Activated CD8-positive, alpha-beta memory T cell treated with anti-CD3 and anti-CD28 coated beads, Interleukin-2, amount 50 U/mL, for 4 hours (primary cell): ENCODE results near the gene AGRN.

Experiments
- DNase-seq: peaks from one replicate; pipeline ENCODE4 v3.0.0-alpha.2; 2020

AGRN gene

GRCh38 chr1:1039145-1039910 is 19.4 kb downstream of the AGRN start:
- no peak for DNase-seq

- peak; percentile 75 for DNase-seq
Observed at GRCh38 chr1:1040004-1040991, 20.4 kb downstream of the AGRN start.

- DNase-seq, result no peak
Observed at GRCh38 chr1:1041092-1041523, 21.2 kb downstream of the AGRN start.

- DNase-seq, result no peak
Observed at GRCh38 chr1:1041873-1042272, 22.0 kb downstream of the AGRN start.

- no peak for DNase-seq
Observed at GRCh38 chr1:1042835-1043234, 22.9 kb downstream of the AGRN start.

- DNase-seq, result no peak
Observed at GRCh38 chr1:1043411-1043810, 23.5 kb downstream of the AGRN start.

- no peak for DNase-seq
Observed at GRCh38 chr1:1043921-1044320, 24.0 kb downstream of the AGRN start.

- DNase-seq, result no peak
Observed at GRCh38 chr1:1044455-1045078, 24.6 kb downstream of the AGRN start.

GRCh38 chr1:1045129-1045528 is 25.2 kb downstream of the AGRN start:
- no peak for DNase-seq

GRCh38 chr1:1046243-1046642 is 26.3 kb downstream of the AGRN start:
- no peak for DNase-seq

GRCh38 chr1:1046767-1047166 is 26.8 kb downstream of the AGRN start:
- no peak for DNase-seq

GRCh38 chr1:1047407-1047806 is 27.5 kb downstream of the AGRN start:
- no peak for DNase-seq

GRCh38 chr1:1047963-1048362 is 28.0 kb downstream of the AGRN start:
- no peak for DNase-seq

- DNase-seq, result no peak
Observed at GRCh38 chr1:1048765-1049164, 28.8 kb downstream of the AGRN start.

- DNase-seq, result no peak
Observed at GRCh38 chr1:1049318-1050165, 29.6 kb downstream of the AGRN start.

- no peak for DNase-seq
Observed at GRCh38 chr1:1050577-1051052, 30.7 kb downstream of the AGRN start.

- DNase-seq, result no peak
Observed at GRCh38 chr1:1051127-1051810, 31.3 kb downstream of the AGRN start.

GRCh38 chr1:1052003-1052840 is 32.3 kb downstream of the AGRN start:
- no peak for DNase-seq

GRCh38 chr1:1053022-1053421 is 33.1 kb downstream of the AGRN start:
- no peak for DNase-seq

GRCh38 chr1:1053682-1054081 is 33.8 kb downstream of the AGRN start:
- DNase-seq, result no peak
